HS-5 (cell line): ENCODE measurements around the gene STPG2.
A peak's percentile ranks its signal among the peaks of the same experiment; 100 is the strongest.

ENCODE experiments used
- DNase-seq: peaks from one replicate; pipeline ENCODE4 v3.0.0-alpha.2; 2012; ENCODE audit warnings: low read depth

STPG2 gene

DNA sequence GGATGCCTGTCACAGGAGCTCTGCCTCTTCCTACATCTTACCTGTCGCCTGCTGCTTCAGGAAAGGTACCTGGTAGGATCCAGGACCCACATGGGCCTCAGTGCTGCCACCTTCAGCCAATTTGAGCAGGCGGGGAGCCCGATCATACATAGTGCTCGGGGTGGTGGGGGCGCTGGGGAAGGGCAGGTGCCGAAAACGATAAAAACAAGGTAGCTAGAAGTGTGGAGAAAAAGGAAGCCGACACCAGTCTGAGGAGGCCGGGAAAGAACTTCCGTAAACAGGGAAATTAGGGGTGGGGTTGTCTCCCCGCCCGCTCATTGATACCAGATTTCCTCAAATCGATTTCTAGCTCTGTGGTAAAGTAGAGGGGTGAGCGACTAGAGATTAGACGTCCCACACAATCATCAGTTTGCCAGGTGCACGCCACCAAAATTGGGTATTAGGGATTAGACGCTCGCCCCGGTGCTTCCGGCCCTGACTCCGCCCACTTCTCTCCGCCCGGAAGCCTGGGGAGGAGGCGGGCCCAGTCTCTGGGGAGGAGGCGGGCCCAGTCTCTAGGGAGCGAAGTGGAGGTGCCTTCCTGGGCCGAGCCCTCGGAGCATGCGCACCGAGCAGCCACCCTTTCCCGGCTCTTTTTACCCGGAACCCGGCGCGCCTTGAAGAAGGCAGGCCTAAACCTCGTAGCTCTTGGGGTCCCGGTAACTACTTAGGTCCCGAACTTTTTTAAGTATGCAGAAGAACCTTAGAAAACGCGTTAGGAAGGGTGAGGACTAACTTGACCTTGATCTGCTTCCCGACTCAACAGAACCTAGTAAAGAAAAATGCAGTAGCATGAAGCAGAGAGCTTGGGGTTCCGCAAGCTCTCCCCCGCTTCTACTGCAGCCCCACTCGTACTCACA is at the start of gene STPG2:
Gene STPG2 (minus strand): TSS at position 476 of the 899 bp plus-strand sequence.
- peak; percentile 51 for DNase-seq

DNA sequence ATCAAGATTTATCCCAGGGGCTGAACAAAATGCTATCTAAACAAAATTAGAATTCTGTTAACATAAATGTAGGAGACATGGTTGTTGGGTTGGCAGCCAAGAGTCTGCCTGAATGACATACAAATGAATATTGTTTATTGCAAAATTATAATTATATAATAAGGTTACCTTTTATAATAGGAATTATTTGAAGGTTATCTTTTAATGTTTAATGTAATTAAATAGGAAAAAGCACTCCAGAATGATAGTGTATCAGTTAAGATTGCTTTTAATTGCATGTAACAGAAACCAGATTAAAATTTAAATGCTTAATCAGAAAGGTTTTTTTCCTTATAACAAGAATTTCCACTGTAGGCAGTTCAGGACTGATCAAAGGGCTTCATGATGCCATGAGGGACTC is 42.0 kb upstream of the STPG2 start:
- no peak for DNase-seq

- no peak for DNase-seq
Observed at GRCh38 chr4:98181809-98182208, 38.5 kb upstream of the STPG2 start.

DNA sequence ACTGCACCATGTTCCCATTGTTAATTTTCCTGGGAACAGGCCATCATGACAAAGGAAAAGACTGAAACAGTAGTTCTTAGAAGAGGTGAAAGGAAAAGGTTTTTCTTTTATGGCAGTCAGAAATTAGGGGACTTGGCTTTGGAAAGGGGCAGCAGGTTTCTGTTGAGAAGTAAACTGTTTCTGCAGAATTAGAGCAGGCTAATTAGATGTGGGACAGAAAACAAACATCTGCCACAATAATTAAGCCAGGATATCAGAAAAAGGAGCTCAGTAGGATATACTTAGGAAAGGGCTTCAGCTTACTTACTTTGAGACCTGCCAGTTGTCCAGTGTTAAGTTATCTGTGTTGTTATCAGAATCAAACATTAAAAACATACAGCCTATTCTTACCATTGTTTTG is 36.7 kb upstream of the STPG2 start:
- no peak for DNase-seq

DNA sequence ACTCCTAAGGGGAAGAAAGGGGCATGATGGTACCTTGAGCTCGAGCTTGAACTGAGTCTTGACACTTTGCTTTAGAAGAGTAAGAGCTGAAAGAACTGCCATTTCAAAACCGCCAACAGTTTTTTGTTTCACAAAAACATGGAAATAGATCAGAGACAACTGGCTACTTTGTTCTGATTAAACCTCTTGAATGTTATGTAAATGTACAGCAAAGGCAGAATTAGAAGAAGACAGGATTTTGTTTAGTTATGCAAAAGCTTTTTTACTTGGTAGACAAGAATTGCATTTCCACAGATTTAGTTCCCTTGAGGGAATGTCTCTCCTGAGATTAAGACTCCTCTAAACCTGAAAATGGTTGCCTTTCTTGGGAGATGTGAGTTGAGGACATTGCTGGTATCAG is 33.3 kb upstream of the STPG2 start:
- DNase-seq: no peak

DNA sequence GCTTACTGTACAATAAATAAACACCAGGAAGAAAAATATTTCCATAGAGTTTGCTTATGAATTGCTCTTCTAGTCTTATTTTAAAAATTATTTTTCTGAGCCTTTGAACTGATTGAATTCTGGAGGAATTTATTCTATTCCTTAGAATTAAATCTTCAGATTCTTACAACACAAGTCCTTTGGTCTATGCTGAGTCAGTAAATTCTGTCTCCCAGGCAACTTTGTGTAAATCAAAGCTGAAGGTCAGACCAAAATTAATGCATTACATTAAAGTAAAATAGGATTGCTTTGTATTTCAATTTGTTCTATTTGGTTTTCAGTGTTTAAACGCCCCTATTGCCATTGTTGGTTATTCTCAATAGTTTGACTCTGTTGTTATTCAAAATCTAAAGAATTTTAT is 26.8 kb upstream of the STPG2 start:
- no peak for DNase-seq

DNA sequence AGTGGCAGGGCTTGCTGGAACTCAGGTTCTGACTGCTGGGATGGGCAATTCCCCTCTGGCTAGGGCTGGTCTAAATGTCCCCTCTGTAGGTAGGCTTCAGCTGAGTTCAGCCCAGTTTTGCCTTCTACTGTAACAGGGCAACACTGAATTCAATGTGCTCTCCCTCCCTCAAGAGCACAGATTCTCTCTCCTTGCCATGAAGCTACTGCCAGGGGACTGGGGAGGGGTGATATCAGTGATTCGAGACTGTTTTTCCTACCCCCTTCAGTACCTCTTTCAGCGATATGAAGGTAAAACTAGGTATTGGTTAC is 23.4 kb upstream of the STPG2 start:
- DNase-seq: no peak

GRCh38 chr4:98166025-98166730 is 22.9 kb upstream of the STPG2 start:
- no peak for DNase-seq

DNA sequence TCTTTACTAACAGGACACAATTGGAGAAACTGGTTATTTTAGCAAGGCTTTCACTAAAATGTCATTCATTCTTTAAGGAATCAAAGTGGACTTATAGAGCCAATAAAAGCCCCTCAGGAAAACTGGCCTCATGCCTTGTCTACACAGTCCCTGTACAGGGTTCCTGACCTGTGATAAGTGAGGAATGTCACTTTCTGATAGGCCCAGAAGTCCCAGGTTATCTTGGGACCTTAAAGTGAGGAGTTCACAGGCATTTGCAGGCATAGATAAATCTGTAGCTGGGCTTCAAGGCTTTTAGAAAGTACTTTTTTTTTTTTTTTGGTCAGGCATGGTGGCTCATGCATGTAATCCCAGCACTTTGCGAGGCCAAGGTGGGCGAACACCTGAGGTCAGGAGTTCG is 19.4 kb upstream of the STPG2 start:
- no peak for DNase-seq

DNA sequence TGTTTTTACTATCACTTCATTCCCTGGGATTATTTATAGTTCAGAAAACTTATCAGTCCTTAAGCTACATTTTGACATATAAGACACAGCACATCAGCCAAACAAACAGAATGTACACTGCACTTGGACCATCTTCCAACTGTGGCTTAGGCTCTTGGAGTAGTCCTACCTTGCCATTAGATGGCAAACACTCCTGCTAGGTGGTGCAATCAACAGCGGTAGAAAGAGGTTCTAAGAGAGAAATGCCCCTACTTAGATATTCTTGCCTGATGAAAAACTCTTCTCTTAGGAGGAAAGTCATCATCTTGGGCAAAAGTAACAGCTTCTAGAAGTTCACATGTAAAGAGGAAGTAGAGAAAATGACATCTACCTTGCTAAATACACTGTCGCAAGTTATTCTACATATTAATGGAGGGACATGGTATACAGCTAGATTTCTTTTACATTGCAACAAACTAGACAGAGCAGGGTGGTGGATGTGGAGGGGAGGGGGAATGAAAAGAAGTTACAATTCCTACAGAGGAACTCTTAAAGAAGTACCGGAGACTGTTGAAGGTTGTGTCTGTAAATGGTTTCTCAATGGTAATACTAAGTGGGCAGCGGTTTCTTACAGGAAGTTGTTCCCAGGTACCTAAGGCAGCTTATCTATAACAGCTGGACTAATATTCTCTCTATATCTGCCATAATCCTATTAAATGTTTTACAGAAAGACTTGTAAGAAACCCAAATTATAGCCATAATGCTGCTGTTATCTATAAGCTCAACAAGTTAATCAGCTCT is 8.1 kb upstream of the STPG2 start:
- no peak for DNase-seq

DNA sequence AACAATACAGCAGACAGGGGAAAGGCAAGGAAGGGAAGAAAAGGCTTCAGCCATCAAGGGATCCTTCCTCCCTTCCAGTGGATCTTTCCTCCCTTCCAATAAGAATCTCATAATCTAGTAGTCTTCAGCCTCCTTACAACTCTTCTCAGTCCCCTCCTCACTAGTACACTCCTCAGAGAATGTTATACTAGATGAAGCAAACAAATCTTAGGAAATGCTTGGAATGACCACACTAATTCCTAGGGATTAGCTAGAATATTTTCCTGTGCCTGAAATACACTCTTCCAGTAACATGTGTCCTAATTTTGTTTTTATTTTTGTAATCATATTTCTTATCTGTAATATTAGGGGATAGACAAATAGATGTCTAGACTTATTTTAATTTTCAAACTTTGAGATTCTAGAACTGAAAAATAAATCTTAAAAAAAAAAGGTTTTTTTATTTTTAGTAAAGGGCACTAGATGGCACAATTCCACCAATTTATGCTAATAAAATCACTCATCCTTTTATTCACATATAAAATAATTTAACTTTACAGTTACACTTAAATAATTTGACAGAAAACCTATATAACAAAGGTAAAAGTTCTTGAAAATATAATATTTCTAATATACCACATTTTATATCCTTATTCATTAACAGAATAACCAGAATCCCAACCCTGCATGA is 7.0 kb upstream of the STPG2 start:
- no peak for DNase-seq

GRCh38 chr4:98148856-98149255 is 5.6 kb upstream of the STPG2 start:
- no peak for DNase-seq

- DNase-seq: no peak
Observed at GRCh38 chr4:98126141-98126540, 17.1 kb downstream of the STPG2 start.

DNA sequence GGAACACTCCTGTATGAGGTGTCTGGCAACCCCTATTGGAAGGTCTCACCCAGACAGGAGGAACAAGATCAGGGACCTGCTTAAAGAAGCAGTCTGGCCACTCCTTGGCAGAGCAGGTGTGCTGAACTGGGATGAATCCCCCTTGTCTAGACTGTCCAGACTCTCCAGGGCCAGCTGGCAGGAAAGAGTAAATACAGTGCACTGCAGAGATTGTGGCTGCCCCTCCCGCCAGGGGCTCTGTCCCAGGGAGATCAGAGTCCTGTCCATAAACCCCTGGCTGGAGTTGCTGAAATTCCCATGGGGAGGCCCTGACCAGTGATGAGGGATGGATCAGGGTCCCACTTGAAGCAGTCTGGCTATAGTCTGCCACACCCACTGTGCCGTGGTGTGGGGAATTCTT is 17.7 kb downstream of the STPG2 start:
- DNase-seq: no peak

DNA sequence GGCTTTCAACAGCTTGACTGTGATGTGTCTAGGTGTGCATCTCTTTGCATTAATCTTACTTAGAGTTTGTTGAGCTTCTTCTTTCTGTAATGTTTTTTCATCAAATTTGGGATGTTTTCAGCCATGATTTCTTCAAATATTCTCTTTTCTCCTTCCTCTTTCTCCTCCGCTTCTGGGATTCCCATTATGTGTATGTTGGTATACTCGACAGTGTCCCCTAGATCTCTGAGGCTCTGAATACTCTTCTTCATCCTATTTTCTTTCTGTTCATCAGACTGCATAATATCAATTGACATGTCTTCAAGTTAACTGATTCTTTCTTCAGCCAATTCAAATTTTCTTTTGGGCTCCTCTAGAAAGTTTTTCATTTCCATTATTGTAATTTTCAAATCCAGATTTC is 25.9 kb downstream of the STPG2 start:
- DNase-seq: no peak

GRCh38 chr4:98113012-98113411 is 30.3 kb downstream of the STPG2 start:
- DNase-seq: no peak

DNA sequence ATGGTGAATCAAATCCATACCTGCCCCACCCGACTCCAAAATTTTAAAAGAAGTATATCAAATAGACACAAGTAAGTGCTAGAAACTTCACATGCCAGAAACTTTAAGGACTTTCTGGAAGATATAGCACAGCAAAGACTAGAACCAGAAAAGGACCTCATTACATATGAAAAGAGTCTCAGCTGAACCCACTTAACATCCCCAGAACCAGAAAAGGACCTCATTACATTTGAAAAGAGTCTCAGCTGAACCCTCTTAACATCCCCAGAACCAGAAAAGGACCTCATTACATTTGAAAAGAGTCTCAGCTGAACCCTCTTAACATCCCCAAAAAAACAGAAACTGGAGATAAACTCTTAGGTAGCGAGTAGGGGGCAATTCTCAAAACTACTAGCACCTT is 32.3 kb downstream of the STPG2 start:
- DNase-seq: no peak

- no peak for DNase-seq
Observed at GRCh38 chr4:98110214-98110613, 33.1 kb downstream of the STPG2 start.

DNA sequence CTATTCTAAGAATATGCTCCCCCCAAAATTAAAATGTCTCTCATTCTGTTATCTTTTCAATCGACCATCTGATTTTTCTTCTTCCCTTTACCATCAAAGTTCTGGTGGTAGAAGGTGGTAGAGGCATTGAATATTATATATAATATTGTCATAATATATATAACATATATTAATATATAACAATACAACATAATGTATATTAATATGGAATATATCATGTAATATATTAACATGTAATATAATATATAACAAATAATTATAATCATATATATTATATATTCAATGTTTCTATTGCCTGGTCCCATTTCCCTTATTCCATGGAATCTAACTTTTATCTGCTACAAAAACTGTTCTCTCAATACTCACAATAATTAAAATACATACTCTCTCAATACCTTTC is 40.6 kb downstream of the STPG2 start:
- no peak for DNase-seq

GRCh38 chr4:98101988-98102387 is 41.3 kb downstream of the STPG2 start:
- DNase-seq: no peak

GRCh38 chr4:98098764-98099163 is 44.5 kb downstream of the STPG2 start:
- no peak for DNase-seq

DNA sequence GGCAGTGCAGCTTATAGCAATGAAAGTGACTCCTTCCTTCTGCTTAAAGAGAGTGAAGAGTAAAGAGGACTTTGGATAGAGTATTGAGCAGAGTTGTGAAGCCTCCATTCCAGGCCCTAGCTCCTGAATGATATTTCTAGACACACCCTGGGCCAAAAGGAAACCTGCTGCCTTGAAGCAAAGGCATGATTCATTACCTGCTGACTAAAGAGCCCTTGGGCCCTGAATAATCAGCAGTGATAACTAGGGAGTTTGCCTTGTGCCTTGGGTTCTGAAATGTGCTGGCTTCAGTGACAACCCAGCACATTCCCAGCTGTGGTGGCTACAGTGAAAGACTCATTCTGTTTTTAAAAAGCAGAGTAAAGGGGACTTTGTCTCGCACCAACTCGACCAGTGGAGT is 49.2 kb downstream of the STPG2 start:
- no peak for DNase-seq
